Dermis blood vessel endothelial cell (primary cell): Measurements from ENCODE around the gene DNAH1. TPM values are rescaled to one million over a fixed set of nuclear protein-coding genes. Genes with fewer than 3 reads are reported as not detected.
A peak's percentile ranks its signal among the peaks of the same experiment; 100 is the strongest.
"Not testable (repeated sequence)": the region's sequence is repeated elsewhere in the genome, so short reads cannot be mapped to it uniquely, and the experiment has no call there.

Source experiments
- DNase-seq: peaks from one replicate; pipeline ENCODE4 v3.0.0; 2010
- total RNA-seq: library from RNA; depleted of rRNA; stranded (reverse); fragments of >200 nt; gene quantifications from 2 replicates; pipeline ENCODE4 v1.2.3, GENCODE V29; 2014

DNAH1 gene
- total RNA-seq, result 3.3 and 5.6 TPM in 2 replicates

DNA sequence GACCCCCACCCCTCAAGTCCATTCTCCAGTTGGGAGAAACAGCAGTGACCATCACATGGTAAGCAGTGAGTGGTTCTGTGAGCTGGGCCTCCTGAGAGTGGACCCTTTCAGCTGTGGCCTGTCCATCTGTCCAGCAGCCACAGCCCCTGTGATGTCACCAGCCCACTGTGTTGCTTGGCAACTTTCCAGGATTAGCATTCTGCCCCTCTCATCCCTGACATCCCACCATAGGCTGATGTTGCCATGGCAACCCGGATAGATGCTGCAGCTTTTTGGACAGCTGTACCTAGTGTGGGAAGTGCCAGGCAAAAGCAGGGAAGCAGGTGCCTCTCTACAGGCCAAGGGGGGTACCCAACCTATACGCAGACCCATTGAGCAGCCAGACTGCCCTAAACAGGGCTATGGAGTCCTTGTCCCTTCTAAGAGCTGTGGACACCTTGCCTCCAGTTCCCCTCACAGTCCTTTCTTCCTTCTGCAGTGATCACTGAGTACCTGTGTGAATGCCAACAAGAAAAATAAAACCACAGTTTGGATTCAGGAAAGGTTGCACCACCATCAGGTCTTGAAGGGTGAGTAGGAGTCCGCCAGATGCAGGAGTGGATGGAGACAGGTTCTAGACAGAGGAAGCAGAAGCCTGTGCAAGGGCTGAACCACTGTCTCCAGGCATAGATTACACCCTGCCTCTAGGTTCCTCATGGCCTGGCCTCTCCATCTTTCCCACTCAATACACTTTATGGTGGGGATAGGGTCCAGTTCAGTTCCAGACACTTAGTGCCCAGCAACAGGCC lies at the start of gene DNAH1:
Gene DNAH1, plus strand, starts transcription at position 343 of the 788 bp plus-strand sequence. CDS start 6,124 bp downstream, outside the sequence.
- no peak for DNase-seq

DNA sequence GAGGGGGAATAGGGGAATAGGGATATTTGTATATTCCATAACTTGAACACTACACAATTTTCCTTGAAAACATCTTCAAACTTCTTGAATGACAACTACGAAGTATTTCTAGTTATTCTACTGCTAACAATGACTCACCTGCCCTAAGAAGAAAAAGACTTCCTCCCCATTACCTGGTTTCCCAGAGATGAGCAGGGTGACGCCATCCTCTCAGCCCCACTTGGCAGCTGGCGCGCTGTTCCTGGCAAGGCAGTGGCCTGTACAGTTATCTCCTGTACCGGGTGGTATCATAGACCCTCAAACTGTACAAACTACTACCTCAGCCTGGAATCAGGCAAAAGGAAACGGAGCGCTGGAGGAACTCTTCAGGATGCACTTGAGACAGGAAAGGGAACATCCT lies 48.1 kb upstream of the DNAH1 start:
- DNase-seq, result peak; percentile 19

DNA sequence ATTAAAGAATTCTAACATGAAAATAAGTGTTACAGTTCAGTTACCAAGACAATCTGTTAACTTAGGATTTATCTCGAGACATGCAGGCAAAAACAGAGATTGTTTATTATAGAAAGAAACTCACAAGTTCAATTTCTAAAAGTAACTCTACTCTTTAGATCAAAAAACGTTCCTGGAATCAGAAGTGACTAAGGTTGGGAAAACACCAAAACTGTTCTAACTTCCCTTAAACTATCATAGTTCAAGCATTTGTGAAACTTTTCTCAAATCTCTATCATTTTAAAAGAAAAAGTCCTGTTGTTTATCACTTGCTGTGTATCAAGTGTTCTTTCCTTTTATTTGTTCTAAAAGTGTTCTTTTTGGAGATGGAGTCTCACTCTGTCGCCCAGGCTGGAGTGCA lies 46.3 kb upstream of the DNAH1 start:
- no peak for DNase-seq

DNA sequence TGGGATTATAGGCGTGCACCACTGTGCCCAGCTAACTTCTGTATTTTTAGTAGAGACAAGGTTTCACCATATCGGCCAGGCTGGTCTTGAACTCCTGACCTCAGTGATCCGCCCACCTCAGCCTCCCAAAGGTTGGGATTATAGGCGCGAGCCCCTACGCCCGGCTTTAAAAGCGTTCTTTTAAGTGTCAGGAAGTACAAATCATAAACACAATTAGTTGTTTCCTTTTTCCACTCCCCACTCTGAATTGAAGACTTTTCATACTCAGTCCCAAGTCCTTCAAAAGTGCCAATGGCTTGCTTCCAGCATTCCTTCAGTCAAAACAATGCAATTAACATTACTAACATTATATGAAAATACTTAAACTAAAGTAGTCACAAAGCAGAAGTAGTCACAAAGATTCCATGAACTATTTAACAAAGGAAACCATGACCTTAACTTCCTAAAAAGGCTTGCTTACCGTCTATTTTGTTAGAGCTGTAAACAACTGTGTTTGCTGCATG lies 45.8 kb upstream of the DNAH1 start:
- DNase-seq, result peak; percentile 93

DNA sequence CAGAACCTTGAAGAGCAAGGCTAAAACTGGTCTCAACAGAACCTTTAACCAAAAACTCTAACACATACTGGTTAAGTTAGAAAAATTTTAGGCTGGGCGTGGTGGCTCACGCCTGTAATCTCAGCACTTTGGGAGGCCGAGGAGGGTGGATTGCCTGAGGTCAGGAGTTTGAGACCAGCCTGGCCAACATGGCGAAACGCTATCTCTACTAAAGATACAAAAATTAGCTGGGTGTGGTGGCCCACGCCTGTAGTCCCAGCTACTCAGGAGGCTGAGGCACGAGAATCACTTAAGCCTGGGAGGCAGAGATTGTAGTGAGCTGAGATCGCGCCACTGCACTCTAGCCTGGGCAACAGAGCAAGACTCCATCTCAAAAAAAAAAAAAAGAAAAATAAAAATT lies 43.9 kb upstream of the DNAH1 start:
- DNase-seq, result not testable (repeated sequence)

DNA sequence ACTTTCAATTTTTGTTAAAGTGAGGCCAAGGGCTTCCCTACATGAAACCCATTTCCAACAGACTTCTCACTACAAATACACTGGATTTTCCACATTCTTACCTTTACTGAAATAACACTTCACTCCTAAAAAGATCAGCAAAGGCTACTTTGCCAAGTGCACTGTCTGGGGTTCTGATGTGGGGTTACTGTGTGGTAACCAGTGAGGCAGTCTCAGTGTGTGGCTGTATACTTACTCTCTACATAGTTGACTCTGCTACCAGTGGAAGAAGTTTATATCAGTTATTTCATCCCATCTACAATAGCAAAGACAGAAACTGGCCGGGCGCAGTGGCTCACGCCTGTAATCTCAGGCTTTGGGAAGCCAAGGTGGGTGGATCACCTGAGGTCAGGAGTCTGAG lies 43.3 kb upstream of the DNAH1 start:
- no peak for DNase-seq

DNA sequence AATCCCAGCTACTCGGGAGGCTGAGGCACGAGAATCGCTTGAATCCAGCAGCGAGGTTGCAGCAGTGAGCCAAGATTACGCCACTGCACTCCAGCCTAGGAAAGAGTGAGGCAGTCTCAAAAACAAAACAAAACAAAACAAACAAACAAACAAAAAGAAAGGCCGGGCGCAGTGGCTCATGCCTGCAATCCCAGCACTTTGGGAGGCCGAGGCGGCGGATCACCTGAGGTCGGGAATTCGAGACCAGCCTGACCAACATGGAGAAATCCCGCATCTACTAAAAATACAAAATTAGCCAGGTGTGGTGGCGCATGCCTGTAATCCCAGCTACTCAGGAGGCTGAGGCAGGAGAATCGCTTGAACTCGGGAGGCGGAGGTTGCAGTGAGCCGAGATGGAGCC lies 41.3 kb upstream of the DNAH1 start:
- DNase-seq, result not testable (repeated sequence)

DNA sequence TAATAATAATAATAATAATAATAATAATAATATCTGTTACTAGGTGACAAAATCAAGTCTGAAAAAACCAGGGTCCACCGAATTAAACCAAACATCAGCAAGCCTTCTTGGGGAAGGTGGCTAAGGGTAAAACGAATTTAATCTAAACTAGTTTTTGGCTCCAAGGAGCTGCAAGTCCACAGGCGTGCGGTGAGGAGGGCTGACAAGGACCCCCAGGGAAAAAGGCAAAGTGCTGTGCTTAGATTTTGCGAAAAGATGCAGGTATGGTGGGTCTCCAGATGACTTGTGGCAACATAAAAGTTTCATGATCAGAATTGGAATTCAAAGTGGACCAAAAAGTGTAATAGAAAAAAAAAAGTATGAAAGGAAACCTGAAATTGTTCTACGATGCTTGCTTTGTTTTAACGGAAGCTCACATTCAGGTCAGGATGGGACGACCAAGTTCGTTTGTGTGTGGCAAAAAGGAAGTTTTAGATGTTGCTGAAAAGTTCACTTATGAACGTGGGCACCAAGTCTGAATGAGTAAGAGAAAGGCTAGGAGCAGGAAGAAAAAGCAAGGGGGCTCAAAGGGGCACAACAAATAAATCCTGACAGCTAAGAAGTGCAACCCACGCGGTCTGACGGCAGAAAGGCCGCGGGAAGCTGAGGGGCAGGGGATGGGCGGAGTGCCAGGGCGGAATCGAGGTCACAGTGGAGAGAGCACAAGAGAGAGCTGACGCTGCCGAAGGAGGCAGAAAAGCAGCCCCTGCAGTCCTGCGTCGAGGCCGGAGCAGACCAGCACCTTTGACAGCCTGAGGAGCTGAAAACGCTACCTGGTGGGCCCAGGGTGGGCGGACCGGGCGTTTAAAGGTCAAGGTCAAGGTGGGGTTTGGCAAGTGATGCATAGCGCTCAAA lies 38.8 kb upstream of the DNAH1 start:
- peak; percentile 86 for DNase-seq

DNA sequence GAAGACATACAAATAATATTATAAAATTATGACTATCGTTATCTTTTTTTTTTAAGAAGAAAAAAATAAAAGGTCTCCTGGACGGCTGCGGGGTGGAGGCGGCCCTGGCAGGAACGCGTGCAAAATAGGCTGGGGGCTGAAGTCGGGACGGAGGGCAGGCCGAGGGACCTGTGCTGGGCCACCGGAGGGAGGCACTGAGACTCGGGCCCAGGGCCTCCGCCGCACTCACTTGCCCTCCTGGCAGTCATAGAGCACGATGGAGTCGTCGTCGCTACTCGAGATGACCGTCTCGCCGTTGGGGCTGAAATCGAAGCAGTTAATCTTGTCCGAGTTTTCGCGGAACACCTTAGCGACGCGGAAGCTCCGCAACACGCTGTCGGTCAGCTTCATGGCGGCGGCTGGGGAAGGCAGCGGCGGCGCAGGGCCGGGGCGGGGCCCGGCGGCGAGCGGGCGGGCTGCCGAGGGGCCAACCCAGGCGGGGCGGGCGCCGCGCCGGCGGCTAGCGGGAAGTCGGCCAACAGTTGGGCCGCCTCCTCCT lies 38.1 kb upstream of the DNAH1 start:
- peak; percentile 61 for DNase-seq

DNA sequence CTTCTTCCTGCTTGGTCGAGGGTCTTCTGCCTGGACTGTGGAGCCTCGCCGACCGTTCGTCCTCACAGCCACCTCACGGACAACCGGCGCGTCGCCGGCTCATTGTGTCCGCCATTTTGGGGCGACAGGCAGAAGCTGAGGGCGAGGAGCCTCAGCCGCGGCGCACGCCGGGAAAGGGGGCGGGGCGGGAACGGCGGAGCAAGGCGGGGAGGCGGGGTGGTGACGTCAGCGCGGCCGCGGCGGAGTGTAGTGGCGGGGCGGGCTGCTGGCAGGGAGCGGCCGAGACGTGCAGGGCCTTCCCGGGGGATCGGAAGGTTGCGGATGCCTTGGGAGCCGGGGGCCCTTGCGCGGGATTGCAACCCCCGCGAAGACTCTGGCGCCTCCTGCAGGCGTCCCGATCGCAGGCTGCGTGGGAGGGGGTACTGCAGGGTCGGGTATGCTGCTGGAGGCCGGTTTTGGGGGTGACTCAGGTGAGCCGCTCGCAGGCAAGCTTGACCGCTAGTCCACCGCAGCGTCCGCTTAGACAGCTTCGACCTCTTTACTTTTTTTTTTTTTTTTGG lies 37.5 kb upstream of the DNAH1 start, which contains the start of gene WDR82:
Gene WDR82, minus strand, starts transcription at position 140 of the 560 bp plus-strand sequence. CDS start 288 bp downstream, outside the sequence.
- peak; percentile 97 for DNase-seq

DNA sequence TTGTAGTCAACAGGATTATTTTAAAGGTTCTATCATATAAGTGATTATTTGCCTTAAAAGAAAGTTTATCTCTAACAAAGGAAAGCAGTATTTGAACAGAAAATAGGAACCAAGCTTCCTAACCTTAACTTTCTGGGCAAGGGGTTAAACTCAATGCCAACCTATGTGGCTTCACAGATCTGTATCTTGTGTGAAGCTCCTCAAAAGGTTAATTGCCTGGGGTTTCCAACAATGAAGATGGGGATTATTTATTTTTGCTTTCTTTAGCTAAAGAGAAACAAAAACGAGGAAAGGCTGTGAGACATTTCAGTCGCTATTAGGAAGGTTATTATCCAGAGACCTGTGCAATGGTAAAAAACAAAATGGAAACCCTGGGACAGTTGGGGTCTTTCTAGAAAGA lies 36.5 kb upstream of the DNAH1 start:
- no peak for DNase-seq

DNA sequence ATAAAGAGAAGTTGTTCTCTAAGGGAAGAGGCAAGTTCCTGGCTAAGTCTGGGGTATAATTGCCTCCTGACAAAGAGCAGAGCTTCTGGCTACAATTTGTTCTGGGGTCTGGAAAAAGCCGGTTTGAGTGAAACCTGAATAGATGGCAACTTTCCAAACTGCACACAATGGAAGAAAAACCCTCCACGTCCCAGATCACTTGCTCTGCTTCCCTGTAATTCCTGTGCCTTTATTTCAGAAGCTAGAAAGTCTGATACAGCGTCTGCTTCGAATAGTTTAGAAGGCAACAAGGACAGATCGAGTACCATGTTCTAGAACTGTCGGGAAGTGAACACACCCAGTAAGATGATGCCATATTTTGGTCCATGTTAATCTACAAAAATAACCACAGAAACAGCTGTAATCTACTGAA lies 36.1 kb upstream of the DNAH1 start:
- peak; percentile 89 for DNase-seq

DNA sequence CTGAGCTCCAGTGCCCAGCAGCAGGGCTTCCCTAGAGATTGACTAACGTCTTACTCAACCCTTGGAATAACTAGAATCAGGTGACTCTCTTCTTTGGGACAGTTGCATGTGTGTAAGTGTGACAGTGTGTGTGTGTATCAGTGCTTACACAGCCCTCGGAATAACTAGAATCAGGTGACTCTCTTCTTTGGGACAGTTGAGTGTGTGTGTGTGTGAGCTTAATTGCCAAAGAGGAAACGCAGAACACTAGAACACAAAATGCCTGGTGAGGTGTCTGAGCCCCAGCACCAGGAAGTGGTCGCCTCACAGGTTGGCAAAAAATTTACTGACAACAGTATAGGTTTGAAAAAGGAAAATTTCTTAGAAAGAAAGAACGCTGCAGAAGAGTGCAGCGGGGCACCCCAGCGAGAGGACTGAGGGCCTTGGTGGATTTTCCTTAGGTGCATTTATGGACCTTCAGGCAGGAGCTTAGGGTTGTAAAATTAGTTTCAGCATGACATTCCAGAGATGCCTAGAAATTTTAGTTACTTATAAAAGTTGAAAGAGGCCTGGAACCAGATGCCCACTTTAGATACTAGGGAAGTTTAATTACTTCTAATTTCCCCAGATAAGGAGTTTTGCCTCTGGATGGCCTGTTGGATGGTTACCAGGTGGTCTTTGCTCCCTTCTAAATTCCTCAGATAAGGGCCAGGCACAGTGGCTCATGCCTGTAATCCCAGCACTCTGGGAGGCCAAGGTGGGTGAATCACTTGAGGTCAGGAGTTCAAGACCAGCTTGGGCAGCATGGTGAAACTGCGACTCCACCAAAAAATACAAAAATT lies 33.9 kb upstream of the DNAH1 start:
- DNase-seq, result no peak

DNA sequence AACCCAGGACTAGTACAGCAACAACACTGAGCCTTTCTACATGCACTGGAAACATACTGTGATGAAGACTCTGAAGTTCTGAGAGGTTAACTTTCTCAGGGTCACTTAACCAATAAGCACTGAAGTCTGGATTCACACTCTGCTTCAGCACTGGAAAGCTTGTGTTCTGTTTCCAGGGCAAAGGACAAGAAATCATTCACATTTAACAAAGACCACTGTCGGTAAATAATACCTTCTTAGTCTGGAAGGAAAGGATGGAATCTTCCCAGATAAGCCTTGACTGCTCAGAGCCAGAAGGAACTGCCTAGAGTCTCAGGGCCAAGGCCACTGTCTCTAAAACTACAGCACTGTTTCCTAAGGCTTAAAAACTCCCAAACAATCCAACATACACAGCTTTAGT lies 32.8 kb upstream of the DNAH1 start:
- no peak for DNase-seq

DNA sequence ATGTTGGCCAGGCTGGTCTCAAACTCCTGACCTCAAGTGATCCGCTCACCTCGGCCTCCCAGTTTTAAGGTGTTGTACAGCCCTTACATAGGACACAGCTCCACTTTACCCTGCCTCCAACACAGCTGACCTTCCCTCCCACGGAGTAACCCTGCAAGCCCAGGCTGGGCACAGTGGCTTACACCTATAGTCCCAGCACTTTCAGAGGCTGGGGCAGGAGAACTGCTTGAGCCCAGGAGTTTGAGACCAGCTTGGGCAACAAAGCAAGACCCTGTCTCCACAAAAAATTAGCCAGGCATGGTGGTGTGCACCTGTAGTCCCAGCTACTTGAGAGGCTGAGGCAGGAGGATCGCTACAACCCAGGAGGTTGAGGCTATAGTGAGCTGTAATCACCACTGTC lies 32.1 kb upstream of the DNAH1 start:
- not testable (repeated sequence) for DNase-seq

DNA sequence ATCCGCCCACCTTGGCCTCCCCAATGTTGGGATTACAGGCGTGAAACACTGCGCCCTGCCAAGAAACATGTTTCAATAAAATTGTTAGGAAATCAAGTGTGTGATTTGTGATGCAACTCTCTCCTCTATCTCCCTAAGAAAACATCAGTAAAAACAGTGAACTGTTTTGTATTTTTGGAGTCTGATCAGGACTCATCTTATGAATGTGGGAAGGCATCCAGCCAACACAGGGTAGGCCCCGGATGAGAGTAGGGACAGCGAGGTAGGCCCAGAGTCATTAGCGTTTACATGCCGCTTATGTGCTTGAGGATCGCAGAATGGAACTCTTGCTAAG lies 29.4 kb upstream of the DNAH1 start:
- DNase-seq, result no peak

DNA sequence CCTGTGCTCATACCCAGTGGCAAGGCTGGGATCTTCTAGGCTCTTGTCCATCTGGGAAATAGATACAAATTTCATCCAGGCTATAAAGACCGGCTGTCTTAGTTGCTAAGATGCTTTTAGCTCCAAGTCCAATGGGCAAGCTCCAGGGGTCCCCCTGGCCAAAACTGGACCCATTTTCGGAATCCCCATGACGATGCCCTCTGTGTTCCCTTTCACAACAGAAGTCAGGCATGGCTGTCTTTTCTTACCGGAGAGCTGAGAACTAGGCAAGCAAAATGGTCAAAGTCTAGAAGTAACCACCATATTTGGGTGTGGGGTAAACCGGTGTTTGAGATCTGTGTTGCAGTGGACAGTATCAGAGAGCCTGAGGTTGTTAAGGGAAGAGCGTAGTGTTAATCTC lies 27.4 kb upstream of the DNAH1 start:
- peak; percentile 15 for DNase-seq

DNA sequence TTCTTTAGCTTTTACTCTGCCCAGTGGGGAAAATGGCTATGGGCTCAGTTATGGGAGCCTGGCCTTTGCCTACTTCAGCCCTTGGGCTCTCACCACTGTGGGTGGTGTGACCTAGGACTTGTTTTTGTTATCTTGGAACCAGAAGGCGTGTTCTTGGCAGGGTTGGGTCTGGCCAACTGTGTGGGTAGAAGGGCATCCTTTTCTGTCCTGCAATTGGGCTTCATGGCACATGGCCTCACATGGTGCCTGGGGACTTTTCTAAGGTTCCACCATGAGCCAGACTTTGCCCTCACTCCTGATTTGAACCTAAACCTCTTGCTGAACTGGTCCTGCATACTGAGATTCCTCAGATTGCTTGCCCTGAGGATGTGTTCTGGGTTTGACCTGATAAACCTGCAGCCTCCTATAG lies 26.8 kb upstream of the DNAH1 start:
- DNase-seq, result no peak

DNA sequence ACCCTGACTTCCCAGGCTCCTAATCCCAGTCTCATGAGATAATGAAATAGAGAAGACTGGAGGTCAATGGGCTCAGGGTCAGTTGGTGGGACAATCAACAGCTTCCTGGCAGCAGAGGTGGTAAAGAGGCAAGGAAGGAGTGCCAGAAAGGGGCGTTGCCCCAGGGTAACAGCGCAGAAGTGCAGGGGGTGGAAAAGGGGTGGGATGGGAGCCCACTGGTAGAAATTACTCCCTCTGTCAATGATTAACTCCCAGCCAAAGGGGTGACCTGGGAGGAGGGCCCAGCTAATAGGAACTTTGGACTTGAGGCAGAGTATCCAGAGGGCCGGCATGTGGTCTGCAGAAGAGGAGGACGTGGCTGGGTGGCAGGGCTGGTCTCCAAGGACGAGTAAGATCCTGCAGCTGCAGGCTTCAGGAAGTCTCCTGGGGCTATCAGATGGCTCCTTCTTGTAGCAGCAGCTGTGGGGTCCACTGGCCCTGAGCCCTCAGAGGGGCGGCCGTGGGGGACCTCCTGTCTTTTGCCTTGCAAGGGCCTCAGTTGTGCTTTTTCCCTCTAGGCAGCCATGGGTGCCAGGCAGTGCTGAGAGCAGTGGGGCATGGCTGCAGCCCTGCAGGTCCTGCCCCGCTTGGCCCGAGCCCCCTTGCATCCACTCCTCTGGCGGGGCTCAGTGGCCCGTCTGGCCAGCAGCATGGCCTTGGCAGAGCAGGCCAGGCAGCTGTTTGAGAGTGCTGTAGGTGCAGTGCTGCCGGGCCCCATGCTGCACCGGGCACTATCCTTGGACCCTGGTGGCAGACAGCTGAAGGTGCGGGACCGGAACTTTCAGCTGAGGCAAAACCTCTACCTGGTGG lies 26.1 kb upstream of the DNAH1 start:
- DNase-seq, result no peak

DNA sequence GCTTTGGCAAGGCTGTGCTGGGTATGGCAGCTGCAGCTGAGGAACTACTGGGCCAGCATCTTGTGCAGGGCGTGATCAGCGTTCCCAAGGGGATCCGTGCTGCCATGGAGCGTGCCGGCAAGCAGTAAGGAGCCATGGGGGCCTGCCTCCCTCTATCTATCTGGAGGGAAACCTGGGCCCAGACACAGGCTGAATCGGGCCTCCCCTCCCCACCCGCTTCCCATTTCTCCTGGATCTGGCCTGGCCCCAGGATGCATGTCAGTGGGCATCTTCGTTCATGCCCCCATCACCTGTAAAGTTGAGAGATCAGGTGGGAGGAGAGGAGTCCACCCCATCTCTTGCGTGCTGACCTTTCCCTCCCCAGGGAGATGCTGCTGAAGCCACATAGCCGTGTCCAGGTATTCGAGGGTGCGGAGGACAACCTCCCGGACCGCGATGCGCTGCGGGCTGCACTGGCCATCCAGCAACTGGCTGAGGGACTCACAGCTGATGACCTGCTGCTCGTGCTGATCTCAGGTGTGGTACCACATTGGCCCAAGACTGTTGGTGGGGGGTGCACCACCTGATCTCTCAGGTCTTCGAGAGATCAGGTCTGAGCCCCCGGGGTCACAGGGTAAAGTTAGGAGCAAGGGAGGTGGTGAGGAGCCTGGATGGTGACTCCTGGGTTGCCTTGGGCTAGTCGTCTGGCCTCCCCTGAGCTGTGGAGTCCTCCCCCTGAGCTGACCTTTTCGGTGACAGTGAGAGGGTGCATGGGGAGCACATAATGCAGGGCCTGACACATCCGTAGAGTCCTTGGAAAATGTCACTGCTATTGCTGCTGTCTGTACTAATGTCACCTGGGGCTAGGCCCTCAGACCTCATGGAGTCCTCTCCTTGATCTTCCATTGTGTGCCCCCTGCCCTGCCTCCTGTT lies 25.3 kb upstream of the DNAH1 start:
- no peak for DNase-seq
